D721Med (cell line): ENCODE results near the gene NCKAP5.

Experiments
- DNase-seq: peaks from one replicate; pipeline ENCODE4 v3.0.0; 2011; ENCODE audit warnings: low spot score; ENCODE audit not compliant: insufficient read length
- FAIRE-seq: peaks from 2 replicates; lab custom pipeline; 2011; peaks lifted over from hg19 to GRCh38; lab: Jason Lieb, UNC
- TF ChIP-seq, protein P1 (sequence below): IDR thresholded peaks from 2 replicates; pipeline ENCODE4 v1.5.1; 2012; ENCODE audit warnings: mild to moderate bottlenecking, control low read depth; ENCODE audit not compliant: insufficient read depth; ENCODE audit errors: missing control alignments

The NCKAP5 gene

DNA sequence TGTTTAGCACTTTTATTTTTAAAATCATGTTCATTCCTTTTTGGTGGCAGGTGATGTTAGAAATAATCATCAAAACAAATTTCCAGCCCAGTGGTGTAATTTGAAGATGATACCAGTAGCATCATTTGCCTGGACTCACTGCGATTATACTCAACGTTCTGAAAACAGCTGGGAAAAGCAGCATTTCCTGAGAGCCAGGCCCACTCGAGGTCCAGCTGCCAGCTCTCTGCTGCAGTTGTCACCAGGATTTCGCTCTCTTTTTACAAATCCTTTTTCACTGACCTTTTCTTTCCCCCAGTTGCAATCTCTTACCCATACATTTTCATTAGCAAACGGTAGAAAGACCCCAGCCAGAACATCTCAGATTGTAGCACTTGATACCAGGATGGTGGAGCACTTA, 787.6 kb downstream of the NCKAP5 start:
- DNase-seq: no peak
- no peak for FAIRE-seq
- TF ChIP-seq, protein P1, sequence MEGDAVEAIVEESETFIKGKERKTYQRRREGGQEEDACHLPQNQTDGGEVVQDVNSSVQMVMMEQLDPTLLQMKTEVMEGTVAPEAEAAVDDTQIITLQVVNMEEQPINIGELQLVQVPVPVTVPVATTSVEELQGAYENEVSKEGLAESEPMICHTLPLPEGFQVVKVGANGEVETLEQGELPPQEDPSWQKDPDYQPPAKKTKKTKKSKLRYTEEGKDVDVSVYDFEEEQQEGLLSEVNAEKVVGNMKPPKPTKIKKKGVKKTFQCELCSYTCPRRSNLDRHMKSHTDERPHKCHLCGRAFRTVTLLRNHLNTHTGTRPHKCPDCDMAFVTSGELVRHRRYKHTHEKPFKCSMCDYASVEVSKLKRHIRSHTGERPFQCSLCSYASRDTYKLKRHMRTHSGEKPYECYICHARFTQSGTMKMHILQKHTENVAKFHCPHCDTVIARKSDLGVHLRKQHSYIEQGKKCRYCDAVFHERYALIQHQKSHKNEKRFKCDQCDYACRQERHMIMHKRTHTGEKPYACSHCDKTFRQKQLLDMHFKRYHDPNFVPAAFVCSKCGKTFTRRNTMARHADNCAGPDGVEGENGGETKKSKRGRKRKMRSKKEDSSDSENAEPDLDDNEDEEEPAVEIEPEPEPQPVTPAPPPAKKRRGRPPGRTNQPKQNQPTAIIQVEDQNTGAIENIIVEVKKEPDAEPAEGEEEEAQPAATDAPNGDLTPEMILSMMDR: no peak

DNA sequence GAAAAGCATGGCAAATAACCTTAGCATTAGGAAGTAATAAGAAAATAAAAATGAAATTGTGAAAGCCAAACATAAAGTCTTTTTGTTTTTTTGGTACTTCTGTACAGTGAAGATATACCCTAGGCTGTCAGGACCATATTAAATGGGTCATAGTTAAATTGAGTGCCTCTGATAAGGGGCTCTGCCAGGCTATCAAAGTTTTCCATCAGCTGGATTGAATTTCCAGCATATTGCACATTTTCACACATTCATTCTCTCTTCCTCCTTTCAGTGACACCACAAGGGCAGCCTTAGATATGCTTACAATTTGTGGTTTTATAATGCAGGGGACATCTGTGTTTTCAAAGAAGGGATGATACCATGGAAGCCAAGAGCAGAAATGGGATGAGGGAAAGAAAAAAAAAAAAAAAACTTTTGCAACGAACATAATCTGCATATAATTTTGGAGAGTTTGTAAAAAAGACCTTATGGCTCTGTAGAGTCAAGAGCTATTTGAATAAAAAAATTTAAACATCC, 789.0 kb downstream of the NCKAP5 start:
- no peak for DNase-seq
- no peak for FAIRE-seq
- TF ChIP-seq, protein P1: no peak

DNA sequence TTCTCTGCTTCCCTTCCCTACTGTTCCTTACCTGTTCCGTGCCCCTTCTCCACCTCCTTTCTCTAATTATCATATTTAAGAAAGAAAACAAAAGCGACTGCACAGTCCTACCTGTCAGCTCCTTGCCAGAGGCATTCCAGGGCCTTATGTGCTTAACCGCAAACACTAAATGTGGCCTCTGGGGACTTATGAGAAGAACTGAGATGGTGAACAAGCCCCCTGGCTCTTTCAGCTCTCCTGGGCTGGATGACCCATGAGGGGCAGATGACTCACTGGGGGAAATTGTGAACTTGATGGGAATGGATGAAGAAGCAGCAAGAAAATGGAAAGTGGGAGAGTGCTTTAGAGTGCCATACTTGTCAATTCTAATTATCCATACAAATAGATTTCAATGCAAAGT, 792.0 kb downstream of the NCKAP5 start:
- TF ChIP-seq, protein P1: no peak
- FAIRE-seq (no peak), DNase-seq (no peak)

DNA sequence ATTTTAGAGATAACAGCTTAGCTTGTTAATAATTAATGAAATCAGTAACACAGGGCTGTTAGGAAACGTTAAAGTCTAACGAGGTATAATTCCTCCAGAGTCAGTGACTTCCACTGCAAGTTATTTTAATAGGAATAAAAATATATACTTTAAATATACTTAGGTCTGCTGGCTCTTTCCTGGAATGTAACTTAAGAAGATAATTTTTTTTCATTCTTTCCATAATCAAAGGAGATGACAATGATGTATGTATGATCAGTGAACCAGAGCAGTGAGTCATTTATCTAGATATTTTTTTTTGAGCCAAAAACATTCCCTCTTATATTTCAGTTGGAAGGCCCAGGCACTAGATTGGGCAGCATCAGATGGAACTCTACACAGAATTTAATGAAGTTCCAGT, 794.1 kb downstream of the NCKAP5 start:
- FAIRE-seq (no peak), DNase-seq (no peak)
- TF ChIP-seq, protein P1: no peak

DNA sequence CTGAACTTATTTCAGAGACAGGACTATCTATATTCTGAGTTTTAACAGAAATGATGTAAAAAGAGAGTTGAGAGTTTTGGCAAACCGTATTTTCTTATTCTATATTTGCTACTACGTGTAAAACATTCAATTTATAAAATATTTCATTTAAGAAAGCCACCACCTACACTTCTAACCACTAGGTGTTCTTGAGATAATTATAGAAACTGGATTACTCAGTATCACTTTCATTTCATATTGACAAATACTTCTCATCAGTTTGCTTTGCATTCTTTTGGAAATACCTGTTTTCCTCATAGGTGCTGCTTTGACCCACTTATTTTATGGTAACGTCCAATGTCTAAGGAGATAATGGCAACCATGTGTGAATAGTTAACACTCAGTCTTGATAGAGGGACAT, 794.9 kb downstream of the NCKAP5 start:
- FAIRE-seq (no peak), DNase-seq (no peak)
- TF ChIP-seq, protein P1: no peak

DNA sequence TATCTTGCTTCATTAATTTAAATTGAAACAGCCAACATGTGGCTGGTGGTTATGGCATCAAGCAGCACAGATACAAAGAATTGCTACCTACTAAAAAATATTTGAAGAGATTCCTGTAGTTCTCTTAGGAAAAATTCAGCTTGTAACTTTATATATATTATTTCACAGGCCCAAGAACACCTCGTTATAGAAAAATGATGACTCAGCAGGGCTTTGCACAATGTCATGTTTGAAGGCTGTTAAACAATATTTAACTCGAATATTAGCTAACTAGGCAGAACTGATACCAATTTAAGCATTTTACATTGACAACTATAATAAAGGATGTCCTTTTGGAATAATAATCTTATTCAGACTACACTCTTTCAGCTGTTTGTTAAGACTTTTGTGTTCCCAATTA, 795.9 kb downstream of the NCKAP5 start:
- FAIRE-seq: no peak
- TF ChIP-seq, protein P1: no peak
- no peak for DNase-seq

DNA sequence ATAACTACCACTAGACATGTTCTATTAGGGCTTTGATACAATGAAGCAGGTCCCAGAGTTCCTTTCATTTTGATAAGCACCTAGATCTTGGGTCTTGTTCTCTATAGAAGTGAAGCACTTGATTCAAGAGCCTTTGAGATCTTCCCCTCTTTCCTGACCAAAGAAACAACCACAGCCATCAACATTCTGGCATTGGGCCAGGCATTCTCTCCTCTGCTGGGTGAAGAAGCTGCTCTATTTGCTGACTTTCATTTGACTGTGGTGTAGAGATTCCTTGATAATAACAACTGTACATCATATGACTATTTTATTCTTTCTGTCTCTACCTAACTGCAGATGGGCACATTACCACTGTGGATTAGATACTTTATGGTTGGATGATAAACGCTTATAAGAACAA, 801.7 kb downstream of the NCKAP5 start:
- no peak for DNase-seq
- TF ChIP-seq, protein P1: no peak

More for the DNA sequence above, 801.7 kb downstream of the NCKAP5 start:
- no peak for FAIRE-seq
